Osteocyte (in vitro differentiated cells): ENCODE data around the gene CCNDBP1. TPM values are rescaled to one million over a fixed set of nuclear protein-coding genes. Genes with fewer than 3 reads are reported as not detected.

ENCODE experiments used
- DNase-seq: peaks from one replicate; pipeline ENCODE4 v3.0.0; 2021; ENCODE audit warnings: mixed read lengths; ENCODE audit not compliant: unreplicated experiment; ENCODE audit errors: extremely low spot score
- H3K27ac Mint-ChIP-seq: one replicate; pipeline ENCODE4 v1.8.0; 2021; ENCODE audit warnings: mild to moderate bottlenecking, mixed read lengths; ENCODE audit not compliant: unreplicated experiment
- H3K27me3 Mint-ChIP-seq: one replicate; pipeline ENCODE4 v1.8.0; 2021; ENCODE audit warnings: mixed read lengths; ENCODE audit not compliant: unreplicated experiment
- H3K36me3 Mint-ChIP-seq: one replicate; pipeline ENCODE4 v1.8.0; 2021; ENCODE audit warnings: mixed read lengths; ENCODE audit not compliant: unreplicated experiment
- H3K4me1 Mint-ChIP-seq: one replicate; pipeline ENCODE4 v1.8.0; 2021; ENCODE audit warnings: mixed read lengths; ENCODE audit not compliant: unreplicated experiment
- H3K4me3 Mint-ChIP-seq: one replicate; pipeline ENCODE4 v1.8.0; 2021; ENCODE audit warnings: mild to moderate bottlenecking, moderate library complexity, mixed read lengths; ENCODE audit not compliant: unreplicated experiment
- H3K9me3 Mint-ChIP-seq: one replicate; pipeline ENCODE4 v1.8.0; 2021; ENCODE audit warnings: mixed read lengths; ENCODE audit not compliant: unreplicated experiment
- total RNA-seq: library from RNA; stranded (reverse); gene quantifications from 2 replicates; pipeline ENCODE4 v1.2.1, GENCODE V29; 2021
- TF ChIP-seq, protein P1 (sequence below): fragments of 200-600 bp; sonication (generic); IDR thresholded peaks from 2 replicates; pipeline ENCODE4 v1.5.0; 2021; ENCODE audit warnings: antibody characterized with exemption, mild to moderate bottlenecking, moderate library complexity

The CCNDBP1 gene
- total RNA-seq, 1 donor from 2014 or later, result 39.6 TPM

DNA sequence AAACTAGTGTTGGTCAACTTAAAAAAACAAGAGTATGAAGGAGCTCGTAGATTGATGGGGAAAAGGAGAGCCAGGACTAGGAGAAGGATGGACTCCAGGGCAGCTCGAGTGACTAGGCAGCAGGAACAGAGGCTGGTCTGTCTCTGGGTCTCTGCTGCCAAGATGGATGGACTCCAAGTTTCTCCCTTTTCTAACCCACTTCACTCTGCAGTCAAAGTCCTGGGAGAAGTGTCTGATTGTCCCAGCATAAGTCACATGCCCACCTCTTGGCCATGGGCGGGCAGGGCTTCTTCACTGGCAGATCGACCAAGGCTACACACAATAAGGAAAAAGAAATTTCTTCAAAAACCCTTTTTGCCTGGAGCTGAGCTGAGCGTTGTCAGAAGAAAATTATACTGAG lies 44.8 kb downstream of the CCNDBP1 start:
- H3K36me3 Mint-ChIP-seq, result no peaks in the 10 kb centered on the region
- peaks cover 3% of the 10 kb centered on the region for H3K4me1 Mint-ChIP-seq
- H3K4me3 Mint-ChIP-seq, result no peak overlapping the region
- H3K27me3 Mint-ChIP-seq, result peaks cover 51% of the 10 kb centered on the region
- no peaks in the 10 kb centered on the region for H3K9me3 Mint-ChIP-seq
- no peak overlapping the region for H3K27ac Mint-ChIP-seq
- no peak for DNase-seq
- TF ChIP-seq, protein P1, sequence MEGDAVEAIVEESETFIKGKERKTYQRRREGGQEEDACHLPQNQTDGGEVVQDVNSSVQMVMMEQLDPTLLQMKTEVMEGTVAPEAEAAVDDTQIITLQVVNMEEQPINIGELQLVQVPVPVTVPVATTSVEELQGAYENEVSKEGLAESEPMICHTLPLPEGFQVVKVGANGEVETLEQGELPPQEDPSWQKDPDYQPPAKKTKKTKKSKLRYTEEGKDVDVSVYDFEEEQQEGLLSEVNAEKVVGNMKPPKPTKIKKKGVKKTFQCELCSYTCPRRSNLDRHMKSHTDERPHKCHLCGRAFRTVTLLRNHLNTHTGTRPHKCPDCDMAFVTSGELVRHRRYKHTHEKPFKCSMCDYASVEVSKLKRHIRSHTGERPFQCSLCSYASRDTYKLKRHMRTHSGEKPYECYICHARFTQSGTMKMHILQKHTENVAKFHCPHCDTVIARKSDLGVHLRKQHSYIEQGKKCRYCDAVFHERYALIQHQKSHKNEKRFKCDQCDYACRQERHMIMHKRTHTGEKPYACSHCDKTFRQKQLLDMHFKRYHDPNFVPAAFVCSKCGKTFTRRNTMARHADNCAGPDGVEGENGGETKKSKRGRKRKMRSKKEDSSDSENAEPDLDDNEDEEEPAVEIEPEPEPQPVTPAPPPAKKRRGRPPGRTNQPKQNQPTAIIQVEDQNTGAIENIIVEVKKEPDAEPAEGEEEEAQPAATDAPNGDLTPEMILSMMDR, result no peak

DNA sequence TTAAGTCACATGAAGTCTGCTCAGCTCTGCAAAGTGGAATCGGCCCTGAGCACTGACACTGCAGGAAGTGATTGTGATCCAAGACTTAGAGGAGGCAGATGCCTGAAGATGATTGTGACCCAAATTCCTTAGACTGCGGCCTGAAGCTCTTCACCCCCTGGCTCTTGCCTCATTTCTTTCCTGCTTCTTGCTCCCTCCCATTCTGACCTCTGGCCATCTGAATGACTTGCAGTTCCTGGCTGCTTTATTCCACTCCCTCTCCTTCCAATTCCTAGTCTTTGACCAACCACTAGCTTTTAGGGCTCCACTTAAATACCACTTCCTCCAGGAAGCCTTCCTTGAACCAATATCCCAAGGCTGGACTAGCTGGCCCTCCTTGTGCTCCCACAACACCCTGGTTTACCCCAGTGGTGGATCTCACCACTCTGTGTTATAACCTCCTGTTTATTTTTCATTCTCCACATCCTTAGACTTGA lies 45.5 kb downstream of the CCNDBP1 start:
- H3K4me1 Mint-ChIP-seq, result peaks cover 3% of the 10 kb centered on the region
- no peak overlapping the region for H3K4me3 Mint-ChIP-seq
- no peak overlapping the region for H3K27ac Mint-ChIP-seq
- H3K27me3 Mint-ChIP-seq, result peaks cover 52% of the 10 kb centered on the region
- H3K9me3 Mint-ChIP-seq, result no peaks in the 10 kb centered on the region
- DNase-seq, result no peak
- no peaks in the 10 kb centered on the region for H3K36me3 Mint-ChIP-seq
- TF ChIP-seq, protein P1, result no peak

DNA sequence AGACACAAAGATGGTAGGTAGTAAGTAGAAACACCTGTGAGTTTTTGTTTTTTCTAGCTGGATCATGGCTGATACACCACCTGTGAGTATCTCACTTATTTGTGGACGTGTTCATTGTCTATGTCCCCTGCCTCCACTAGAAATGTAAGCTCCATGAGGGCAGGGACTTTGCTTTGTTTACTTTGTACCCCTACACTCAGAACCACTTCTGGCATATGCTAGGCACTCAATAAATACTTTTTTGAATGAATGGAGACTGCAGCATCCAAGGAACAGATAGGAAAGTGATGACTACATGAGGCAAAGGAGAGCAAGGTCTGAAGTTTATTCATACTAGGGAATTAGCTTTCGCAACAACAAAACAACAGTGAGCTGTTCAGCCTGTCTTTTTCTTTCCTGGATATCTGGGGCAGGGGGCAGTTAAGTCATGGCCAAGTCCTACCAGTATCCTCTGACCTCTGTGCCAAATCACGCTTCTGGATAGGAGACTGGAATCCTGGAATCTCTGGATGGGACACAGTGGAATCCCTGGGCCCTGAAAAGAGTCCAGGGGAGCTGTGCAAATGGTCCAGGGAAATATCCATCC lies 47.2 kb downstream of the CCNDBP1 start:
- no peak overlapping the region for H3K4me3 Mint-ChIP-seq
- peaks cover 53% of the 10 kb centered on the region for H3K27me3 Mint-ChIP-seq
- no peaks in the 10 kb centered on the region for H3K9me3 Mint-ChIP-seq
- TF ChIP-seq, protein P1, result no peak
- no peaks in the 10 kb centered on the region for H3K36me3 Mint-ChIP-seq
- H3K27ac Mint-ChIP-seq, result no peak overlapping the region
- H3K4me1 Mint-ChIP-seq, result peaks cover 3% of the 10 kb centered on the region
- no peak for DNase-seq

DNA sequence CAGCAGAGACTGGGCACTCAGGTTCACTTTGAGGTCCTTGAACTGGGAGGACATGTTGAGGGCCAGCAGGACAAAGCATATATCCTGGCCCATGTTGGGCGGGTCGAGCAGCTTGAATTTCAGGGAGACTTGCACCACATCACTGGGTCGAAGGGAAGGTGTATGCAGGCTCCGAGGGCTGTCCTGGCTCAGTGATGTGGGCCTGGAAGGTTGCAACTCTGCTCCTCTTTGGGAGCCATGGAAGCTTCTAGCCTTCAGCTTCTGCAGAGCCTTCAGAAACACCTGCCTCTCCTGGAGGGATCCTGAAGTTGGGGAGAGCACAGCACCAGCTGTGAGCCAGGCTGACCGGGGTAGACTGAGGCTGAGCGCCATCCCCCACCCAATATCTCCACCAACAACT lies 50.3 kb downstream of the CCNDBP1 start:
- Mint-ChIP-seq H3K4me3 (no peak overlapping the region), H3K9me3 (no peaks in the 10 kb centered on the region), H3K4me1 (peaks cover 3% of the 10 kb centered on the region), H3K27me3 (peaks cover 55% of the 10 kb centered on the region), H3K36me3 (no peaks in the 10 kb centered on the region), H3K27ac (no peak overlapping the region)
- DNase-seq, result no peak
- TF ChIP-seq, protein P1, result no peak

DNA sequence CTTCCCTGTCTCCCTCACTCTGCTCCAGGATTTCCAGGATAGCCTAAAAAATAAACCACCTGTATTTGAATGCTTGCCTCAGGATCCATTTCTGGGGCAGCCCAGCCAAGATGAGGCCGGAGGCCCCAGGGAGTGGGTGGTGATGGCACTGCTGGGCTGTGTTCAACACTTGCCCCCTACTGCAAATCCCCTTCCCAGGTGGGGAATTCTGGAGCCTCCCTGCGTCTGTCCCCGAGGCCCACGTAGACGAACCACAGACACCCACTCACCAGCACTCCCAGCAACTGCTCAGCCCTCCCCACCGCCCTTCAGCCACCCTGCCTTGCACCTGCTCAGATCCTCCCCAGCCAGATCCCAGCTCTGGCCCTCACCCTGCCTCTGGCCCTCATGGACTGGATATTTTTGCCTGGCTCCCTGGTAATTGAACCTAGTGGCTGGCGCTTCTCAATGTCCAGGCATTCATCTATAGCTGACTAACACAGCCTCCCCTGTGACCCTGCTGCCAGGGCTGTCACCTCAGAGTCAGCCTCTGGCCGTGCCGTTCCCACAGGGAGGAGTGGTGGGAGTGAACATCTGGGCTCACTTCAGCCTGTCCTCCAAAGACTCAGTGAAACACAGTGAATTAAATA lies 52.8 kb downstream of the CCNDBP1 start:
- no peak for DNase-seq
- Mint-ChIP-seq H3K27ac (no peak overlapping the region), H3K4me1 (no peaks in the 10 kb centered on the region), H3K4me3 (no peak overlapping the region), H3K9me3 (no peaks in the 10 kb centered on the region), H3K27me3 (peaks cover 69% of the 10 kb centered on the region), H3K36me3 (no peaks in the 10 kb centered on the region)
- TF ChIP-seq, protein P1, result no peak
